Epithelial cell of proximal tubule (primary cell): ENCODE measurements around the gene SLFN12L. TPM values are rescaled to one million over a fixed set of nuclear protein-coding genes. Genes with fewer than 3 reads are reported as not detected.

ENCODE experiments used
- DNase-seq: peaks from one replicate; pipeline ENCODE4 v3.0.0-alpha.2; 2011; ENCODE audit warnings: low read depth
- H3K4me3 ChIP-seq: 2 replicates; pipeline ENCODE4 v1.5.1; 2011; ENCODE audit warnings: low read depth, mild to moderate bottlenecking, low read length
- CTCF ChIP-seq: conservative IDR thresholded peaks from 2 replicates; pipeline ENCODE4 v1.5.1; 2012; ENCODE audit warnings: low read depth, mild to moderate bottlenecking, low read length
- total RNA-seq: library from RNA; depleted of rRNA; stranded (reverse); fragments of >200 nt; gene quantifications from 2 replicates; pipeline ENCODE4 v1.2.3, GENCODE V29; 2015

Gene SLFN12L
- not detected in 2 replicates for total RNA-seq

GRCh38 chr17:35537601-35538141, at the start of gene SLFN12L:
Gene SLFN12L, minus strand, starts transcription at chr17:35537678. Its CDS starts 15,314 bp downstream, at chr17:35522364.
- TF ChIP-seq CTCF, result no peak
- H3K4me3 ChIP-seq, result no peak within 1 kb of the TSS
- DNase-seq, result no peak

- H3K4me3 ChIP-seq, result peak overlapping the region; percentile 100
- no peak for TF ChIP-seq CTCF
- DNase-seq, result no peak
Observed at GRCh38 chr17:35586569-35587073, 49.1 kb upstream of the SLFN12L start.

GRCh38 chr17:35584061-35584460, 46.6 kb upstream of the SLFN12L start:
- no peak for TF ChIP-seq CTCF
- no peak for DNase-seq
- no peak overlapping the region for H3K4me3 ChIP-seq

GRCh38 chr17:35578929-35579432, 41.5 kb upstream of the SLFN12L start:
- DNase-seq, result no peak
- peak overlapping the region; percentile 84 for H3K4me3 ChIP-seq
- TF ChIP-seq CTCF, result no peak

GRCh38 chr17:35578197-35578928, 40.9 kb upstream of the SLFN12L start, which contains the start of gene PEX12:
Gene PEX12, minus strand, starts transcription at chr17:35578571. Its CDS starts 550 bp downstream, at chr17:35578021.
- H3K4me3 ChIP-seq, result peak within 1 kb of the TSS; percentile 84
- DNase-seq, result no peak
- TF ChIP-seq CTCF, result no peak

- H3K4me3 ChIP-seq, result peak overlapping the region; percentile 84
- no peak for DNase-seq
- TF ChIP-seq CTCF, result no peak
Observed at GRCh38 chr17:35577830-35578196, 40.3 kb upstream of the SLFN12L start.
